ENCODE measurements around the gene DOK6. TPM values are rescaled to one million over a fixed set of nuclear protein-coding genes. Genes with fewer than 3 reads are reported as not detected.

The DOK6 gene
- total and polyA plus RNA-seq, 2 of the 13 experiments (the other 11 are each of a cell fraction or from before 2014, with no cell fraction given): 17.0 to 17.2 TPM

- TF ChIP-seq ZNF280B (CRISPR knock-in tag; IDR thresholded peaks at IDR 0.05; ENCODE audit: borderline replicate concordance) (no peak), NR2C2 (CRISPR knock-in tag; IDR thresholded peaks at IDR 0.05; ENCODE audit: borderline replicate concordance) (no peak), ZNF674 (CRISPR knock-in tag; IDR thresholded peaks at IDR 0.05; ENCODE audit: low read depth) (no peak)
Measured at GRCh38 chr18:69559604-69560003, 158.9 kb downstream of the DOK6 start (continued).

GRCh38 chr18:69564602-69565001, 163.9 kb downstream of the DOK6 start:
- in situ Hi-C loops (cut with HindIII; ENCODE audit: extremely low pct_ligation_motif_present, low pct_unique_long_range_greater_than_20kb): no loop called here
- no peak for ATAC-seq
- H3K27me3 ChIP-seq (ENCODE audit: control insufficient read depth in 1 of 2, insufficient read depth in 2 of 2, low read length in 2 of 2): no peaks in the 10 kb centered on the region
- no peaks in the 10 kb centered on the region for H4K20me1 ChIP-seq (ENCODE audit: insufficient read depth, low read length)
- ChIA-PET POLR2A (no interaction called here), CTCF (ENCODE audit: low intra/inter-chr PET ratio, low total read pairs) (no interaction called here)
- peaks cover 12% of the 10 kb centered on the region for H3K4me1 ChIP-seq (ENCODE audit: insufficient read depth, low read length)
- H3K27ac ChIP-seq (ENCODE audit: extremely low read length, insufficient read depth, low read length): no peak overlapping the region
- FAIRE-seq: no peak
- peaks cover 1 to 3% of the 10 kb centered on the region in 2 experiments; a peak in 1 of 5 replicates for H3K36me3 ChIP-seq (replicated peaks in 1 of 2; ENCODE audit: control insufficient read depth in 1 of 2, insufficient read depth in 2 of 2, low read length in 2 of 2)
- no peaks in the 10 kb centered on the region for H3K79me2 ChIP-seq (ENCODE audit: insufficient read depth, low read length)
- intact Hi-C loops (cut with micrococcal nuclease; ENCODE audit: unreplicated experiment): no loop called here
- H3K9me3 ChIP-seq (ENCODE audit: low read length): peaks cover 10% of the 10 kb centered on the region
- no peak overlapping the region for H3K4me2 ChIP-seq (ENCODE audit: low read depth, low read length)
- BruUV-seq (replicated peaks): no TSS peak
- 83% methylated on average over 2 of the region's 2 CpGs for WGBS (ENCODE audit: low lambda C conversion rate)
- TF ChIP-seq MAFF (IDR thresholded peaks at IDR 0.05; ENCODE audit: low read depth, low read length) (peak; percentile 20; the same call in 1 of the 2 replicates), AGO2 (optimal IDR thresholded peaks at IDR 0.05; ENCODE audit: low read depth, low read length) (no peak)
- H3K4me3 ChIP-seq (replicated peaks in 1 of 3; ENCODE audit: insufficient read depth in 1 of 3, low read depth in 2 of 3, low read length in 3 of 3): no peak overlapping the region
- H3K9ac ChIP-seq (ENCODE audit: insufficient read depth, low read depth, low read length): no peak overlapping the region
- no peak for DNase-seq (ENCODE audit: low spot score)
- H2AFZ ChIP-seq (ENCODE audit: low read length): no peak overlapping the region
